WTC11 (cell line): ENCODE measurements around the gene UBR2. TPM values are rescaled to one million over a fixed set of nuclear protein-coding genes. Genes with fewer than 3 reads are reported as not detected.

Experiments used
- ATAC-seq: fragments of 200-7000 bp; cut with Tn5 transposase; 2 replicates; pipeline ENCODE4 v1.10.0; 2021; ENCODE audit warnings: mild to moderate bottlenecking, moderate library complexity
- CTCF ChIA-PET: fragments of 300-600 bp; sonication (Branson Sonifier 250); formaldehyde crosslinking; loops from one replicate; lab custom pipeline; 2021; ENCODE audit warnings: antibody characterized with exemption; lab: Charles Lee
- POLR2A ChIA-PET: fragments of 350-600 bp; sonication (Branson Sonifier 250); formaldehyde crosslinking; loops from one replicate; lab custom pipeline; 2021; ENCODE audit warnings: antibody characterized with exemption; lab: Charles Lee
- DNase-seq: peaks from one replicate; pipeline ENCODE4 v3.0.0; 2021; ENCODE audit warnings: low spot score
- H3K27ac Mint-ChIP-seq: 2 replicates; pipeline ENCODE4 v1.8.0; 2021; ENCODE audit warnings: mixed read lengths
- H3K27me3 Mint-ChIP-seq: 2 replicates; pipeline ENCODE4 v1.8.0; 2021; ENCODE audit warnings: low read depth, mild to moderate bottlenecking, moderate library complexity, mixed read lengths
- H3K36me3 Mint-ChIP-seq: 2 replicates; pipeline ENCODE4 v1.8.0; 2021; ENCODE audit warnings: mixed read lengths
- H3K4me1 Mint-ChIP-seq: 2 replicates; pipeline ENCODE4 v1.8.0; 2022; ENCODE audit warnings: mixed read lengths
- H3K4me3 Mint-ChIP-seq: 2 replicates; pipeline ENCODE4 v1.8.0; 2021; ENCODE audit warnings: mild to moderate bottlenecking, moderate library complexity, mixed read lengths
- H3K9me3 Mint-ChIP-seq: 2 replicates; pipeline ENCODE4 v1.8.0; 2021; ENCODE audit warnings: mixed read lengths
- AFF4 ChIP-seq: sonication (generic); formaldehyde crosslinking; IDR thresholded peaks from 2 replicates; pipeline ENCODE4 v1.8.1; 2023; ENCODE audit warnings: mild to moderate bottlenecking, missing genetic modification reagents, borderline replicate concordance
- ARID4B ChIP-seq: sonication (generic); formaldehyde crosslinking; IDR thresholded peaks from 2 replicates; pipeline ENCODE4 v1.8.0; 2023; ENCODE audit warnings: missing genetic modification reagents, mild to moderate bottlenecking, borderline replicate concordance
- CBFB ChIP-seq: sonication (generic); formaldehyde crosslinking; IDR thresholded peaks from 2 replicates; pipeline ENCODE4 v1.8.1; 2022; ENCODE audit warnings: mild to moderate bottlenecking, low read depth, missing genetic modification reagents
- ETV6 ChIP-seq: sonication (generic); formaldehyde crosslinking; IDR thresholded peaks from 2 replicates; pipeline ENCODE4 v1.8.1; 2022; ENCODE audit warnings: mild to moderate bottlenecking, missing genetic modification reagents
- FOXK1 ChIP-seq: sonication (generic); formaldehyde crosslinking; IDR thresholded peaks from 2 replicates; pipeline ENCODE4 v1.8.0; 2022; ENCODE audit warnings: mild to moderate bottlenecking, moderate library complexity, missing genetic modification reagents
- IRF2 ChIP-seq: sonication (generic); formaldehyde crosslinking; IDR thresholded peaks from 2 replicates; pipeline ENCODE4 v1.8.0; 2022; ENCODE audit warnings: low read depth, missing genetic modification reagents, borderline replicate concordance
- JUN ChIP-seq: sonication (generic); formaldehyde crosslinking; IDR thresholded peaks from 2 replicates; pipeline ENCODE4 v1.8.0; 2023; ENCODE audit warnings: mild to moderate bottlenecking, missing genetic modification reagents
- NFE2L1 ChIP-seq: sonication (generic); formaldehyde crosslinking; IDR thresholded peaks from 2 replicates; pipeline ENCODE4 v1.8.1; 2023; ENCODE audit warnings: missing genetic modification reagents
- PRRX2 ChIP-seq: fragments of 250-450 bp; sonication (Bioruptor Pico); IDR thresholded peaks from 2 replicates; pipeline ENCODE4 v1.8.0; 2021; ENCODE audit warnings: mild to moderate bottlenecking
- SMAD4 ChIP-seq: sonication (generic); formaldehyde crosslinking; IDR thresholded peaks from 2 replicates; pipeline ENCODE4 v1.8.0; 2022; ENCODE audit warnings: mild to moderate bottlenecking, missing genetic modification reagents
- SP1 ChIP-seq: sonication (generic); formaldehyde crosslinking; conservative IDR thresholded peaks from 2 replicates; pipeline ENCODE4 v1.8.1; 2022; ENCODE audit warnings: missing genetic modification reagents
- STAT6 ChIP-seq: sonication (generic); formaldehyde crosslinking; conservative IDR thresholded peaks from 2 replicates; pipeline ENCODE4 v1.8.1; 2023; ENCODE audit warnings: mild to moderate bottlenecking, low read depth, missing genetic modification reagents, moderate library complexity
- TP53 ChIP-seq: sonication (generic); formaldehyde crosslinking; IDR thresholded peaks from 2 replicates; pipeline ENCODE4 v1.8.1; 2023; ENCODE audit warnings: mild to moderate bottlenecking, missing genetic modification reagents
- ZBTB21 ChIP-seq: sonication (generic); formaldehyde crosslinking; IDR thresholded peaks from 2 replicates; pipeline ENCODE4 v1.8.1; 2023; ENCODE audit warnings: mild to moderate bottlenecking, missing genetic modification reagents, borderline replicate concordance
- ZSCAN18 ChIP-seq: fragments of 250-450 bp; sonication (Bioruptor Pico); IDR thresholded peaks from 2 replicates; pipeline ENCODE4 v2.1.2; 2022; ENCODE audit warnings: mild to moderate bottlenecking, moderate library complexity
- total RNA-seq: library from RNA; stranded (reverse); gene quantifications from 3 replicates; pipeline ENCODE4 v1.2.3, GENCODE V29; 2021
- TF ChIP-seq, protein P1 (sequence below): sonication (generic); formaldehyde crosslinking; IDR thresholded peaks from 2 replicates; pipeline ENCODE4 v1.8.1; 2023; ENCODE audit warnings: mild to moderate bottlenecking, missing genetic modification reagents
- TF ChIP-seq, protein P2 (sequence below): fragments of 250-450 bp; sonication (Bioruptor Pico); IDR thresholded peaks from 2 replicates; pipeline ENCODE4 v1.8.0; 2021; ENCODE audit warnings: mild to moderate bottlenecking

The UBR2 gene
- total RNA-seq, 1 experiment from 2014 or later, result 18.8 TPM

- Mint-ChIP-seq H3K4me3 (no peak overlapping the region), H3K27ac (peak overlapping the region; percentile 66; the same call in 1 of the 2 replicates), H3K9me3 (peaks cover 9% of the 10 kb centered on the region), H3K4me1 (no peaks in the 10 kb centered on the region; the same call in 1 of the 2 replicates)
- DNase-seq (no peak), ATAC-seq (no peak)
- ChIA-PET POLR2A (interaction anchor here (0.5 kb wide), 1 partner anchor 17 kb away, joined by 5 read pairs; no protein-coding TSS in a partner anchor), CTCF (interaction anchor here (0.8 kb wide), 1 partner anchor 32 kb away, joined by 3 read pairs; no protein-coding TSS in a partner anchor)
- no peak for TF ChIP-seq IRF2
- no peak for TF ChIP-seq PRRX2 (CRISPR knock-in tag)
- no peak for TF ChIP-seq ZSCAN18 (CRISPR knock-in tag)
- TF ChIP-seq, protein P1, sequence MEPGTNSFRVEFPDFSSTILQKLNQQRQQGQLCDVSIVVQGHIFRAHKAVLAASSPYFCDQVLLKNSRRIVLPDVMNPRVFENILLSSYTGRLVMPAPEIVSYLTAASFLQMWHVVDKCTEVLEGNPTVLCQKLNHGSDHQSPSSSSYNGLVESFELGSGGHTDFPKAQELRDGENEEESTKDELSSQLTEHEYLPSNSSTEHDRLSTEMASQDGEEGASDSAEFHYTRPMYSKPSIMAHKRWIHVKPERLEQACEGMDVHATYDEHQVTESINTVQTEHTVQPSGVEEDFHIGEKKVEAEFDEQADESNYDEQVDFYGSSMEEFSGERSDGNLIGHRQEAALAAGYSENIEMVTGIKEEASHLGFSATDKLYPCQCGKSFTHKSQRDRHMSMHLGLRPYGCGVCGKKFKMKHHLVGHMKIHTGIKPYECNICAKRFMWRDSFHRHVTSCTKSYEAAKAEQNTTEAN, result no peak
- TF ChIP-seq, all 79 proteins: peak for 0
- peaks cover 30% of the 10 kb centered on the region for H3K36me3 Mint-ChIP-seq
- no peaks in the 10 kb centered on the region for H3K27me3 Mint-ChIP-seq
Observed at GRCh38 chr6:42629845-42630244, 66.0 kb downstream of the UBR2 start.

DNA sequence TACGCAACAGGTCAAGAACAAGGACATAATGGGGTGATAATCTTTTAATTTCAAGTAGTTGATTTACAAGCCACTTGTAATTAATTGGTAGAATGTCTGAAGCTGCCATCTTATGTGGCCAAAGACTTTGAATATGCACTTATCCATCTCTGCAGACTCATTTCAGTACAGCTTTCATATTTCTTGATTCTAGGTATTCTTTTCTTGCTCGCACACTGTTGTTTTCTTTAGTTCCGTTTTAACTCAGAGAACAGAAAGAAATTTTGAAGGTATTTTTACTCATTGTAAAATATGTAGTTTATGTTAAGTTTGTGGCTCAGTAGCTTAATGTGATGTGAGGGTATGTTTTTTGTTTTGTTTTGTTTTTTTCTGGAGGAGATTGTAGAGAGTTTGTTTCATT, 73.9 kb downstream of the UBR2 start:
- ATAC-seq (no peak), DNase-seq (no peak)
- Mint-ChIP-seq H3K27ac (no peak overlapping the region), H3K4me3 (no peak overlapping the region), H3K4me1 (no peaks in the 10 kb centered on the region), H3K9me3 (no peaks in the 10 kb centered on the region), H3K36me3 (peaks cover 36% of the 10 kb centered on the region), H3K27me3 (no peaks in the 10 kb centered on the region)
- ChIA-PET POLR2A (no interaction called here), CTCF (no interaction called here)
- no peak for TF ChIP-seq ARID4B (CRISPR knock-in tag)
- TF ChIP-seq NFE2L1, result no peak
- no peak for TF ChIP-seq SP1 (CRISPR knock-in tag)
- TF ChIP-seq CBFB (CRISPR knock-in tag), result no peak
- TF ChIP-seq ZBTB21 (CRISPR knock-in tag), result no peak

GRCh38 chr6:42642794-42643193, 79.0 kb downstream of the UBR2 start:
- H3K27me3 Mint-ChIP-seq, result no peaks in the 10 kb centered on the region
- H3K4me3 Mint-ChIP-seq, result no peak overlapping the region
- H3K4me1 Mint-ChIP-seq, result no peaks in the 10 kb centered on the region
- no peak for ATAC-seq
- H3K9me3 Mint-ChIP-seq, result no peaks in the 10 kb centered on the region
- CTCF ChIA-PET, result interaction anchor here (0.9 kb wide), 1 partner anchor 19 kb away, joined by 3 read pairs; no protein-coding TSS in a partner anchor
- H3K27ac Mint-ChIP-seq, result no peak overlapping the region; the same call in 1 of the 2 replicates
- no peak for DNase-seq
- H3K36me3 Mint-ChIP-seq, result peaks cover 39% of the 10 kb centered on the region
- POLR2A ChIA-PET, result no interaction called here
- TF ChIP-seq, protein P2, sequence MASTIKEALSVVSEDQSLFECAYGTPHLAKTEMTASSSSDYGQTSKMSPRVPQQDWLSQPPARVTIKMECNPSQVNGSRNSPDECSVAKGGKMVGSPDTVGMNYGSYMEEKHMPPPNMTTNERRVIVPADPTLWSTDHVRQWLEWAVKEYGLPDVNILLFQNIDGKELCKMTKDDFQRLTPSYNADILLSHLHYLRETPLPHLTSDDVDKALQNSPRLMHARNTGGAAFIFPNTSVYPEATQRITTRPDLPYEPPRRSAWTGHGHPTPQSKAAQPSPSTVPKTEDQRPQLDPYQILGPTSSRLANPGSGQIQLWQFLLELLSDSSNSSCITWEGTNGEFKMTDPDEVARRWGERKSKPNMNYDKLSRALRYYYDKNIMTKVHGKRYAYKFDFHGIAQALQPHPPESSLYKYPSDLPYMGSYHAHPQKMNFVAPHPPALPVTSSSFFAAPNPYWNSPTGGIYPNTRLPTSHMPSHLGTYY, result no peak
- TF ChIP-seq ETV6 (CRISPR knock-in tag) (no peak), JUN (CRISPR knock-in tag) (no peak), SMAD4 (CRISPR knock-in tag) (no peak), FOXK1 (no peak), STAT6 (CRISPR knock-in tag) (no peak), TP53 (CRISPR knock-in tag) (no peak), AFF4 (CRISPR knock-in tag) (no peak)
